CD4-positive, alpha-beta T cell (primary cell): ENCODE results near the gene DENND5B. TPM values are rescaled to one million over a fixed set of nuclear protein-coding genes. Genes with fewer than 3 reads are reported as not detected.
"Not testable (repeated sequence)": the region's sequence is repeated elsewhere in the genome, so short reads cannot be mapped to it uniquely, and the experiment has no call there.

Experiments used
- ATAC-seq: fragments of 200-7000 bp; cut with Tn5 transposase; one replicate; pipeline ENCODE4 v1.10.0; 2022; ENCODE audit warnings: mild to moderate bottlenecking; ENCODE audit not compliant: poor library complexity
- CTCF ChIA-PET: fragments of 350-600 bp; sonication (Branson Sonifier 250); formaldehyde crosslinking; loops from one replicate; lab custom pipeline; 2021; ENCODE audit warnings: antibody characterized with exemption, inconsistent platforms; lab: Charles Lee
- POLR2A ChIA-PET: fragments of 350-600 bp; sonication (Branson Sonifier 250); formaldehyde crosslinking; loops from one replicate; lab custom pipeline; 2021; ENCODE audit warnings: antibody characterized with exemption, inconsistent platforms; lab: Charles Lee
- DNase-seq, 14 experiments: peaks; one replicate each; pipeline ENCODE4 v3.0.0-alpha.2; 2013 to 2020; ENCODE audit warnings: mixed read lengths in 2 of 14
- H3K27ac ChIP-seq, 2 donors: one replicate each; pipeline versions ENCODE4 v1.5.1 to v1.7.0; 2013; ENCODE audit warnings: low read length in 2 of 2, low read depth in 1 of 2, mild to moderate bottlenecking in 1 of 2
- H3K27me3 ChIP-seq, 2 experiments: 1 replicate in 1 of 2; 2 replicates in 1 of 2; pipeline versions ENCODE4 v1.6.1 to v1.7.0; 2013; ENCODE audit warnings: low read length in 2 of 2, control low read depth in 1 of 2, mild to moderate bottlenecking in 1 of 2, moderate library complexity in 1 of 2; ENCODE audit not compliant: insufficient read depth in 2 of 2, control insufficient read depth in 1 of 2
- H3K36me3 ChIP-seq: one replicate; pipeline ENCODE4 v1.6.1; 2013; ENCODE audit warnings: low read length, control low read depth; ENCODE audit not compliant: insufficient read depth
- H3K4me1 ChIP-seq: one replicate; pipeline ENCODE4 v1.6.1; 2013; ENCODE audit warnings: low read length, control low read depth; ENCODE audit not compliant: insufficient read depth
- H3K4me3 ChIP-seq: one replicate; pipeline ENCODE4 v1.5.1; 2013; ENCODE audit warnings: mild to moderate bottlenecking, low read length, moderate library complexity
- H3K9me3 ChIP-seq, 2 experiments: 1 replicate in 1 of 2; 2 replicates in 1 of 2; pipeline versions ENCODE4 v1.6.1 to v1.7.0; 2013; ENCODE audit warnings: low read length in 2 of 2, mild to moderate bottlenecking in 2 of 2, control low read depth in 1 of 2, moderate library complexity in 1 of 2; ENCODE audit not compliant: control insufficient read depth in 1 of 2, insufficient read depth in 1 of 2
- H3K27ac Mint-ChIP-seq: one replicate; pipeline ENCODE4 v1.8.0; 2020; ENCODE audit warnings: mixed read lengths
- H3K27me3 Mint-ChIP-seq: one replicate; pipeline ENCODE4 v1.8.0; 2021; ENCODE audit warnings: mixed read lengths
- H3K36me3 Mint-ChIP-seq: one replicate; pipeline ENCODE4 v1.8.0; 2021; ENCODE audit warnings: low read depth, mixed read lengths
- H3K4me1 Mint-ChIP-seq: one replicate; pipeline ENCODE4 v1.8.0; 2021; ENCODE audit warnings: low read depth, mixed read lengths
- H3K4me3 Mint-ChIP-seq: one replicate; pipeline ENCODE4 v1.8.0; 2020; ENCODE audit warnings: mild to moderate bottlenecking, mixed read lengths
- H3K9me3 Mint-ChIP-seq: one replicate; pipeline ENCODE4 v1.8.0; 2020; ENCODE audit warnings: mixed read lengths
- intact Hi-C, 2 experiments: fragments of 100-400 bp; cut with DNase I in 1 of 2; cut with micrococcal nuclease in 1 of 2; formaldehyde crosslinking; loops; one replicate each; pipeline versions ENCODE4 v1.15.1 to v1.9.0; 2023 to 2025; cut with DNase I, micrococcal nuclease
- total RNA-seq, 174 experiments: library from RNA in 2 of 174; stranded (reverse) in 2 of 174; gene quantifications; one replicate each; pipeline ENCODE4 v1.2.3 and lab custom pipeline; 2021 to 2026
- TF ChIP-seq, protein P1 (sequence below): fragments of 200-600 bp; IDR thresholded peaks from one replicate; pipeline ENCODE4 v1.8.0; 2022; ENCODE audit warnings: antibody characterized with exemption, mild to moderate bottlenecking

Gene DENND5B
- total RNA-seq, 2 experiments from 2014 or later, result 0.22 to 0.25 TPM

GRCh38 chr12:31405021-31405420 is 185.9 kb downstream of the DENND5B start:
- Histone ChIP-seq H3K27me3 (no peaks in the 10 kb centered on the region), H3K4me1 (no peaks in the 10 kb centered on the region), H3K27ac (no peak overlapping the region), H3K4me3 (no peak overlapping the region), H3K36me3 (no peaks in the 10 kb centered on the region), H3K9me3 (no peaks in the 10 kb centered on the region)
- intact Hi-C loops, result loop anchor here in 1 of 2 experiments (10.0 kb wide), 1 partner anchor 1270 kb away; the partner anchor contains the start of gene DNM1L
- H3K27ac Mint-ChIP-seq, result no peak overlapping the region
- H3K9me3 Mint-ChIP-seq, result no peaks in the 10 kb centered on the region
- ATAC-seq (no peak), DNase-seq (no peak)
- TF ChIP-seq, protein P1, sequence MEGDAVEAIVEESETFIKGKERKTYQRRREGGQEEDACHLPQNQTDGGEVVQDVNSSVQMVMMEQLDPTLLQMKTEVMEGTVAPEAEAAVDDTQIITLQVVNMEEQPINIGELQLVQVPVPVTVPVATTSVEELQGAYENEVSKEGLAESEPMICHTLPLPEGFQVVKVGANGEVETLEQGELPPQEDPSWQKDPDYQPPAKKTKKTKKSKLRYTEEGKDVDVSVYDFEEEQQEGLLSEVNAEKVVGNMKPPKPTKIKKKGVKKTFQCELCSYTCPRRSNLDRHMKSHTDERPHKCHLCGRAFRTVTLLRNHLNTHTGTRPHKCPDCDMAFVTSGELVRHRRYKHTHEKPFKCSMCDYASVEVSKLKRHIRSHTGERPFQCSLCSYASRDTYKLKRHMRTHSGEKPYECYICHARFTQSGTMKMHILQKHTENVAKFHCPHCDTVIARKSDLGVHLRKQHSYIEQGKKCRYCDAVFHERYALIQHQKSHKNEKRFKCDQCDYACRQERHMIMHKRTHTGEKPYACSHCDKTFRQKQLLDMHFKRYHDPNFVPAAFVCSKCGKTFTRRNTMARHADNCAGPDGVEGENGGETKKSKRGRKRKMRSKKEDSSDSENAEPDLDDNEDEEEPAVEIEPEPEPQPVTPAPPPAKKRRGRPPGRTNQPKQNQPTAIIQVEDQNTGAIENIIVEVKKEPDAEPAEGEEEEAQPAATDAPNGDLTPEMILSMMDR, result no peak
- H3K4me3 Mint-ChIP-seq, result no peak overlapping the region
- no peaks in the 10 kb centered on the region for H3K36me3 Mint-ChIP-seq
- ChIA-PET POLR2A (interaction anchor here (0.6 kb wide), 1 partner anchor 49 kb away, joined by 4 read pairs; no protein-coding TSS in a partner anchor), CTCF (interaction anchor here (2.3 kb wide), 1 partner anchor 1351 kb away, joined by 10 read pairs; the partner anchor contains the start of gene YARS2)
- H3K27me3 Mint-ChIP-seq, result peaks cover 10% of the 10 kb centered on the region
- H3K4me1 Mint-ChIP-seq, result no peaks in the 10 kb centered on the region

GRCh38 chr12:31403099-31403607 is 187.8 kb downstream of the DENND5B start:
- H3K9me3 Mint-ChIP-seq, H3K4me1 ChIP-seq, H3K9me3 ChIP-seq, H3K27ac ChIP-seq, H3K27ac Mint-ChIP-seq, H3K27me3 ChIP-seq, H3K36me3 Mint-ChIP-seq, H3K4me1 Mint-ChIP-seq, H3K4me3 ChIP-seq, H3K27me3 Mint-ChIP-seq, H3K4me3 Mint-ChIP-seq, H3K36me3 ChIP-seq: not testable (repeated sequence)
- DNase-seq (peak; percentile 8 to 80 (median 29)), ATAC-seq (peak; percentile 91)
- intact Hi-C loops, result loop anchor here (1.0 to 10.0 kb wide), 5 partner anchors 233 to 1272 kb away; partner anchors contain the start of gene DNM1L (in 1 of the 2)
- ChIA-PET CTCF (interaction anchor here (0.6 to 2.3 kb wide), 9 partner anchors 9 to 1352 kb away, joined by 3 to 10 read pairs (median 3); partner anchors contain the start of genes SINHCAF and YARS2), POLR2A (interaction anchor here (0.6 to 0.7 kb wide), 2 partner anchors 871 to 1124 kb away, joined by 3 read pairs; no protein-coding TSS in a partner anchor)
- TF ChIP-seq, protein P1, result peak; percentile 86

GRCh38 chr12:31393004-31393550 is 197.9 kb downstream of the DENND5B start:
- ChIA-PET CTCF (no interaction called here), POLR2A (no interaction called here)
- Histone ChIP-seq H3K27me3 (no peaks in the 10 kb centered on the region), H3K9me3 (no peaks in the 10 kb centered on the region), H3K27ac (no peak overlapping the region), H3K4me1 (no peaks in the 10 kb centered on the region), H3K36me3 (no peaks in the 10 kb centered on the region), H3K4me3 (no peak overlapping the region)
- H3K4me1 Mint-ChIP-seq, result no peaks in the 10 kb centered on the region
- DNase-seq (no peak), ATAC-seq (no peak)
- H3K27me3 Mint-ChIP-seq, result no peaks in the 10 kb centered on the region
- no peaks in the 10 kb centered on the region for H3K9me3 Mint-ChIP-seq
- intact Hi-C loops, result no loop called here
- H3K4me3 Mint-ChIP-seq, result no peak overlapping the region
- H3K27ac Mint-ChIP-seq, result no peak overlapping the region
- TF ChIP-seq, protein P1, result no peak
- H3K36me3 Mint-ChIP-seq, result no peaks in the 10 kb centered on the region
